WTC11 (cell line): ENCODE measurements around the gene ELOVL6. TPM values are rescaled to one million over a fixed set of nuclear protein-coding genes. Genes with fewer than 3 reads are reported as not detected.

ENCODE experiments used
- ATAC-seq: fragments of 200-7000 bp; cut with Tn5 transposase; 2 replicates; pipeline ENCODE4 v1.10.0; 2021; ENCODE audit warnings: mild to moderate bottlenecking, moderate library complexity
- CTCF ChIA-PET: fragments of 300-600 bp; sonication (Branson Sonifier 250); formaldehyde crosslinking; loops from one replicate; lab custom pipeline; 2021; ENCODE audit warnings: antibody characterized with exemption; lab: Charles Lee
- POLR2A ChIA-PET: fragments of 350-600 bp; sonication (Branson Sonifier 250); formaldehyde crosslinking; loops from one replicate; lab custom pipeline; 2021; ENCODE audit warnings: antibody characterized with exemption; lab: Charles Lee
- DNase-seq: peaks from one replicate; pipeline ENCODE4 v3.0.0; 2021; ENCODE audit warnings: low spot score
- H3K27ac Mint-ChIP-seq: 2 replicates; pipeline ENCODE4 v1.8.0; 2021; ENCODE audit warnings: mixed read lengths
- H3K27me3 Mint-ChIP-seq: 2 replicates; pipeline ENCODE4 v1.8.0; 2021; ENCODE audit warnings: low read depth, mild to moderate bottlenecking, moderate library complexity, mixed read lengths
- H3K36me3 Mint-ChIP-seq: 2 replicates; pipeline ENCODE4 v1.8.0; 2021; ENCODE audit warnings: mixed read lengths
- H3K4me1 Mint-ChIP-seq: 2 replicates; pipeline ENCODE4 v1.8.0; 2022; ENCODE audit warnings: mixed read lengths
- H3K4me3 Mint-ChIP-seq: 2 replicates; pipeline ENCODE4 v1.8.0; 2021; ENCODE audit warnings: mild to moderate bottlenecking, moderate library complexity, mixed read lengths
- H3K9me3 Mint-ChIP-seq: 2 replicates; pipeline ENCODE4 v1.8.0; 2021; ENCODE audit warnings: mixed read lengths
- AR ChIP-seq: fragments of 250-450 bp; sonication (Bioruptor Pico); IDR thresholded peaks from 2 replicates; pipeline ENCODE4 v1.9.0; 2021; ENCODE audit warnings: mild to moderate bottlenecking
- ARID4B ChIP-seq: sonication (generic); formaldehyde crosslinking; IDR thresholded peaks from 2 replicates; pipeline ENCODE4 v1.8.0; 2023; ENCODE audit warnings: missing genetic modification reagents, mild to moderate bottlenecking, borderline replicate concordance
- ATF1 ChIP-seq: sonication (generic); formaldehyde crosslinking; IDR thresholded peaks from 2 replicates; pipeline ENCODE4 v1.8.1; 2023; ENCODE audit warnings: mild to moderate bottlenecking, moderate library complexity, missing genetic modification reagents
- ATF2 ChIP-seq: sonication (generic); formaldehyde crosslinking; IDR thresholded peaks from 2 replicates; pipeline ENCODE4 v1.8.1; 2022; ENCODE audit warnings: low read depth, missing genetic modification reagents, borderline replicate concordance
- CREM ChIP-seq: sonication (generic); formaldehyde crosslinking; IDR thresholded peaks from 2 replicates; pipeline ENCODE4 v1.8.1; 2022; ENCODE audit warnings: mild to moderate bottlenecking, missing genetic modification reagents, moderate library complexity
- E2F4 ChIP-seq: sonication (generic); formaldehyde crosslinking; IDR thresholded peaks from 2 replicates; pipeline ENCODE4 v1.8.1; 2022; ENCODE audit warnings: low read depth, mild to moderate bottlenecking, moderate library complexity, missing genetic modification reagents, borderline replicate concordance
- E2F5 ChIP-seq: sonication (generic); formaldehyde crosslinking; IDR thresholded peaks from 2 replicates; pipeline ENCODE4 v1.8.1; 2022; ENCODE audit warnings: mild to moderate bottlenecking, moderate library complexity, missing genetic modification reagents
- FOXP4 ChIP-seq: sonication (generic); formaldehyde crosslinking; IDR thresholded peaks from 2 replicates; pipeline ENCODE4 v1.8.0; 2022; ENCODE audit warnings: mild to moderate bottlenecking, missing genetic modification reagents
- NFATC4 ChIP-seq: fragments of 250-450 bp; sonication (Bioruptor Pico); IDR thresholded peaks from 2 replicates; pipeline ENCODE4 v1.9.0; 2021; ENCODE audit warnings: mild to moderate bottlenecking
- NFYB ChIP-seq: sonication (generic); formaldehyde crosslinking; conservative IDR thresholded peaks from 2 replicates; pipeline ENCODE4 v1.8.0; 2022; ENCODE audit warnings: low read depth, missing genetic modification reagents
- RELA ChIP-seq: sonication (generic); formaldehyde crosslinking; IDR thresholded peaks from 2 replicates; pipeline ENCODE4 v1.8.1; 2022; ENCODE audit warnings: missing genetic modification reagents, mild to moderate bottlenecking, borderline replicate concordance
- RORB ChIP-seq: fragments of 250-450 bp; sonication (Bioruptor Pico); IDR thresholded peaks from 2 replicates; pipeline ENCODE4 v1.9.0; 2021; ENCODE audit warnings: mild to moderate bottlenecking
- SMAD3 ChIP-seq: sonication (generic); formaldehyde crosslinking; IDR thresholded peaks from 2 replicates; pipeline ENCODE4 v1.8.0; 2022; ENCODE audit warnings: missing genetic modification reagents, mild to moderate bottlenecking, borderline replicate concordance
- STAT6 ChIP-seq: sonication (generic); formaldehyde crosslinking; conservative IDR thresholded peaks from 2 replicates; pipeline ENCODE4 v1.8.1; 2023; ENCODE audit warnings: mild to moderate bottlenecking, low read depth, missing genetic modification reagents, moderate library complexity
- TEAD1 ChIP-seq: sonication (generic); formaldehyde crosslinking; IDR thresholded peaks from 2 replicates; pipeline ENCODE4 v1.8.0; 2022; ENCODE audit warnings: mild to moderate bottlenecking, missing genetic modification reagents
- TEAD4 ChIP-seq: sonication (generic); formaldehyde crosslinking; IDR thresholded peaks from 2 replicates; pipeline ENCODE4 v1.8.0; 2022; ENCODE audit warnings: mild to moderate bottlenecking, missing genetic modification reagents
- ZNF219 ChIP-seq: sonication (generic); formaldehyde crosslinking; IDR thresholded peaks from 2 replicates; pipeline ENCODE4 v1.8.0; 2023; ENCODE audit warnings: missing genetic modification reagents, mild to moderate bottlenecking, borderline replicate concordance
- ZNF423 ChIP-seq: fragments of 250-450 bp; sonication (Bioruptor Pico); IDR thresholded peaks from 2 replicates; pipeline ENCODE4 v2.1.2; 2022; ENCODE audit warnings: mild to moderate bottlenecking, moderate library complexity
- ZNF512 ChIP-seq: sonication (generic); formaldehyde crosslinking; IDR thresholded peaks from 2 replicates; pipeline ENCODE4 v1.8.1; 2022; ENCODE audit warnings: missing genetic modification reagents, borderline replicate concordance
- total RNA-seq: library from RNA; stranded (reverse); gene quantifications from 3 replicates; pipeline ENCODE4 v1.2.3, GENCODE V29; 2021

The ELOVL6 gene
- total RNA-seq, 1 experiment from 2014 or later = 87.4 TPM

- TF ChIP-seq ARID4B = no peak
Measured at GRCh38 chr4:110119880-110120279, 78.5 kb downstream of the ELOVL6 start (continued).

GRCh38 chr4:110119337-110119736 lies 79.1 kb downstream of the ELOVL6 start:
- no peak overlapping the region for H3K4me3 Mint-ChIP-seq
- no peak for DNase-seq
- H3K27me3 Mint-ChIP-seq = no peaks in the 10 kb centered on the region
- H3K27ac Mint-ChIP-seq = no peak overlapping the region
- no peaks in the 10 kb centered on the region for H3K9me3 Mint-ChIP-seq
- peaks cover 32% of the 10 kb centered on the region for H3K36me3 Mint-ChIP-seq
- no peak for ATAC-seq
- CTCF ChIA-PET = no interaction called here
- POLR2A ChIA-PET = no interaction called here
- H3K4me1 Mint-ChIP-seq = peaks cover 18% of the 10 kb centered on the region
- TF ChIP-seq SMAD3 (CRISPR knock-in tag) = no peak
- TF ChIP-seq ZNF219 (CRISPR knock-in tag) = no peak
- TF ChIP-seq E2F4 (CRISPR knock-in tag) = no peak
- TF ChIP-seq RORB (CRISPR knock-in tag) = no peak
- no peak for TF ChIP-seq TEAD4 (CRISPR knock-in tag)
- TF ChIP-seq FOXP4 (CRISPR knock-in tag) = no peak
- no peak for TF ChIP-seq NFATC4 (CRISPR knock-in tag)
- no peak for TF ChIP-seq RELA (CRISPR knock-in tag)
- TF ChIP-seq CREM (CRISPR knock-in tag) = no peak
- no peak for TF ChIP-seq STAT6 (CRISPR knock-in tag)
- TF ChIP-seq ZNF512 (CRISPR knock-in tag) = no peak
- no peak for TF ChIP-seq NFYB (CRISPR knock-in tag)
- TF ChIP-seq TEAD1 = no peak
- no peak for TF ChIP-seq AR (CRISPR knock-in tag)
- TF ChIP-seq E2F5 = no peak
- no peak for TF ChIP-seq ATF1 (CRISPR knock-in tag)
- no peak for TF ChIP-seq ZNF423 (CRISPR knock-in tag)
- no peak for TF ChIP-seq ATF2 (CRISPR knock-in tag)
